Activated CD4-positive, alpha-beta T cell treated with anti-CD3 and anti-CD28 coated beads, Interleukin-2, amount 10 ng/mL, durations not matched to agents 7 days and 5 days (primary cell): ENCODE data around the gene CAPSL. TPM values are rescaled to one million over a fixed set of nuclear protein-coding genes. Genes with fewer than 3 reads are reported as not detected.
"Not testable (repeated sequence)": the region's sequence is repeated elsewhere in the genome, so short reads cannot be mapped to it uniquely, and the experiment has no call there.

ENCODE experiments used
- CTCF ChIA-PET: fragments of 350-600 bp; sonication (Branson Sonifier 250); formaldehyde crosslinking; loops from one replicate; lab custom pipeline; 2021; ENCODE audit warnings: antibody characterized with exemption; lab: Charles Lee
- POLR2A ChIA-PET: fragments of 350-600 bp; sonication (Branson Sonifier 250); formaldehyde crosslinking; loops from one replicate; lab custom pipeline; 2021; ENCODE audit warnings: antibody characterized with exemption; lab: Charles Lee
- DNase-seq: peaks from one replicate; pipeline ENCODE4 v3.0.0-alpha.2; 2020
- H3K27ac Mint-ChIP-seq: one replicate; pipeline ENCODE4 v1.8.0; 2021; ENCODE audit warnings: mild to moderate bottlenecking, moderate library complexity, mixed read lengths
- H3K27me3 Mint-ChIP-seq: one replicate; pipeline ENCODE4 v1.8.0; 2021; ENCODE audit warnings: mixed read lengths
- H3K36me3 Mint-ChIP-seq: one replicate; pipeline ENCODE4 v1.8.0; 2021; ENCODE audit warnings: low read depth, mixed read lengths
- H3K4me1 Mint-ChIP-seq: one replicate; pipeline ENCODE4 v1.8.0; 2021; ENCODE audit warnings: mixed read lengths
- H3K4me3 Mint-ChIP-seq: one replicate; pipeline ENCODE4 v1.8.0; 2021; ENCODE audit warnings: mild to moderate bottlenecking, moderate library complexity, mixed read lengths
- H3K9me3 Mint-ChIP-seq: one replicate; pipeline ENCODE4 v1.8.0; 2021; ENCODE audit warnings: mixed read lengths
- total RNA-seq, 2 experiments: library from RNA; stranded (reverse); gene quantifications; one replicate each; pipeline ENCODE4 v1.2.3, GENCODE V29; 2021

CAPSL gene
- total RNA-seq, 2 experiments from 2014 or later: not detected

DNA sequence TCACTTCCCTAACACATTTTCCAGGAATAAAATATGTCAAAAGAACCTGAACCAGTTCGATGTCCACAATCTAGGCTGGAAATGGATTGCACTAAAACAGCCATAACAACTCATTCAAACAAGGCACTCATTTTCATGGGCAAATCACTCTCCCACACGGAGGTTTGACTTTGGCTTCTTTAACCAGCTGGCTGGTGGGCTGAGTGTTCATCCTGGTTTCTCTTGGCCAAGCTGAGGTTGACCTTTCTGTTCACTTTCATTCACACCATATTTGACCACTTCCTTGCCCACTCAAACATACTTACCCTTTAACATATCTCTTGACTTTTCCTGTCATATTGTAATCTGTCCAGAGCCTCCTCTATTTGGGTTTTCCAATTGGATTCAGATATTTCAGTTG lies 76.3 kb downstream of the CAPSL start:
- Mint-ChIP-seq H3K27me3 (no peaks in the 10 kb centered on the region), H3K4me1 (peaks cover 63% of the 10 kb centered on the region), H3K9me3 (peaks cover 10% of the 10 kb centered on the region), H3K36me3 (peaks cover 91% of the 10 kb centered on the region), H3K4me3 (peak overlapping the region; percentile 88), H3K27ac (peak overlapping the region; percentile 89)
- ChIA-PET CTCF (interaction anchor here (0.9 to 2.3 kb wide), 6 partner anchors 11 to 245 kb away, joined by 3 to 10 read pairs (median 4); partner anchors contain the start of gene SPEF2), POLR2A (interaction anchor here (0.6 to 0.7 kb wide), 2 partner anchors 40 to 111 kb away, joined by 3 to 6 read pairs; no protein-coding TSS in a partner anchor)
- DNase-seq: no peak

DNA sequence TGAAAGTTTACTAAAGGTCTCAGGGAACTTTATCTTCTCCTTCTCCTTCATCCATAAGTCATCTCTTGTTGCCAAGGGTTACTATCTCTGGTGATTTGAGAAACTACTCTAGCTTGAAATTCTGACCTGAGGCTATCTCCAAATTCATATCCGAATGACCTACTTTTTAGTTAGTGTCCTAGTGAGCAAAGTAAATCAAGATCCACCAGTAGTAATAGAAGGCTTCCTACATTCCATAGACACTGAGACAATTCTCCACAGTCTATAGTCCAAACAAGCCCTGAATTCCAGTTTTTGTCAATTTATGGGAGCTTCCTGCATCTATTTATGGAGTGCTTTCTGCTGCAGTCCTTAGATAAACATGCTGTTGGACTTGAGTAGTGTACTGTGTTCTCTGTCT lies 76.7 kb downstream of the CAPSL start:
- H3K4me3 Mint-ChIP-seq: peak overlapping the region; percentile 88

DNA sequence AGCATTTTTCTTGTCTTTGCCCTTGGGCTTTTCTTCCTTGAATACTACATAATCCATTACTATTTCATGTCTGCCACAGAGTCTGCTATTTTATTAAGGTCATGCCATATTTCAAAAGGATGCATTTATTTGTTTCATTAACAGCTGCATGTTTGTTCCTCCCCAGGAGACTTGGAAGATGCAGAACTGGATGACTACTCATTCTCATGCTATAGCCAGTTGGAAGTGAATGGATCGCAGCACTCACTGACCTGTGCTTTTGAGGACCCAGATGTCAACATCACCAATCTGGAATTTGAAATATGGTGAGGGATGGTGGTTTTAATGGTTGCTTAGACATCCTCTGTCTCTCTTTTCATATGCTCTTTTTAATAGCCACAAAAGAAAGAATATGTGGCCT lies 77.7 kb downstream of the CAPSL start:
- peak overlapping the region; percentile 89 for H3K27ac Mint-ChIP-seq
- peaks cover 64% of the 10 kb centered on the region for H3K4me1 Mint-ChIP-seq
- ChIA-PET CTCF (interaction anchor here (0.7 to 1.9 kb wide), 3 partner anchors 9 to 353 kb away, joined by 3 to 4 read pairs (median 3); no protein-coding TSS in a partner anchor), POLR2A (no interaction called here)
- peaks cover 8% of the 10 kb centered on the region for H3K9me3 Mint-ChIP-seq
- peaks cover 87% of the 10 kb centered on the region for H3K36me3 Mint-ChIP-seq
- no peak for DNase-seq
- no peaks in the 10 kb centered on the region for H3K27me3 Mint-ChIP-seq
- H3K4me3 Mint-ChIP-seq: peak overlapping the region; percentile 88

More for the DNA sequence above, 76.7 kb downstream of the CAPSL start:
- Mint-ChIP-seq H3K36me3 (peaks cover 92% of the 10 kb centered on the region), H3K27me3 (no peaks in the 10 kb centered on the region), H3K27ac (peak overlapping the region; percentile 89), H3K9me3 (peaks cover 10% of the 10 kb centered on the region), H3K4me1 (peaks cover 63% of the 10 kb centered on the region)
- POLR2A ChIA-PET: interaction anchor here (0.7 kb wide), 1 partner anchor 41 kb away, joined by 3 read pairs; no protein-coding TSS in a partner anchor
- DNase-seq: no peak
- CTCF ChIA-PET: interaction anchor here (1.4 to 2.3 kb wide), 4 partner anchors 11 to 245 kb away, joined by 4 to 10 read pairs (median 4); partner anchors contain the start of gene SPEF2

DNA sequence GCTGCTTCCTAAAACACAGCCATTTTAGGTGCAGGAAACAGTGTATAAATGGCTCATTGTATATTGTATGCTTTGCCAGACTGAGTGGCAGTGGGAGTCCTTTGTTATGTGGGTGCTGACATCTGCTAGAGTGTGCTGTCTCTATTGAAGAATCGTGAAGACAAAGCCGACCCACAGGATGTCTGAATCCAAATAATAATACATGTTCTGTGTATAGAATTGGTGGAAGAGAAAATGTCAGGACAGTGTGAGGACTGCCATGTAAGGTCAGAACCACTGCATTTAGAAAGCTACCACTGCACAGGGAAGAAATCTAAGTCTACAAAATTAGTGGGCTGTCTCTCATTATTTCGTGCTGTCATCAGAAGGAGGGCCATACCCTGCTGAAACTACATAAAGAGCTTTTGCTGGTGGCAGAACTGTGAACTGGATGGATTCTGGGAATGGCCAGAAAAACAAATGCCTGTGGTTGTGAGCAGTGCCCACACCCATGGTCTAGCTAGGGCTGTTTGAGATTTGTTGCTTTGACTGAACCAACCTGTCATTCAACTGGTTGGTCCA lies 79.2 kb downstream of the CAPSL start:
- POLR2A ChIA-PET: interaction anchor here (0.6 to 1.1 kb wide), 4 partner anchors 23 to 65 kb away, joined by 3 to 8 read pairs (median 4); no protein-coding TSS in a partner anchor
- H3K36me3 Mint-ChIP-seq: peaks cover 73% of the 10 kb centered on the region

DNA sequence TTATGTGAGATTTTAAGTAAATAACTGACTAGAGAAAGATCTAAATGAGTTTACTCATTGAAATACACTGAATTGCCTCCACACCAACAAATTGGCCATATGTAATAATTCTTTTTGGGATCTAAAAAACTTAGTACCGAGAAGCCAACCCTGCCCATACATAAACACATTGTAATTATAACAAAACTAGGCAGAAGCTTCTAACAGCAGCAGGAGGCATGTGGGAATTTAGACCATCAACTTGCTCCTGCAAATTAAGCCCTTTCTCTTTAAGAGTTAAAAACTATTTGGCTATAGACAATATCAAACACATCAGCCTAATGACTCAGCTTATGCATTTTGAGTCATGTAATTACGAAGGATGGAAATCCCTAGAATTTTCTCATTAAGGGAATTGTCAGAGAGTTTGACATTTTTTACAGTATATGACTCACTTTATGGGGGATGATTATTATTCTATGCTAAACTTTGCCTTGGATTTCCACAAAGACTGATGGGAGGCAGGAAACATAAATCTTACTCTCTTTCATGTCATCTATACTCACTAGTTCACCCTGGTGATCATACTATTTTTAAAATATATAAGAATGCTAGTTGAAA lies 80.7 kb downstream of the CAPSL start:
- ChIA-PET POLR2A (interaction anchor here (1.6 kb wide), 1 partner anchor 77 kb away, joined by 6 read pairs; no protein-coding TSS in a partner anchor), CTCF (interaction anchor here (1.1 to 2.1 kb wide), 5 partner anchors 18 to 241 kb away, joined by 3 to 5 read pairs (median 4); no protein-coding TSS in a partner anchor)
- no peaks in the 10 kb centered on the region for H3K27me3 Mint-ChIP-seq
- H3K4me3 Mint-ChIP-seq: peak overlapping the region; percentile 88
- H3K36me3 Mint-ChIP-seq: peaks cover 58% of the 10 kb centered on the region
- H3K27ac Mint-ChIP-seq: peak overlapping the region; percentile 98
- H3K4me1 Mint-ChIP-seq: peaks cover 67% of the 10 kb centered on the region
- H3K9me3 Mint-ChIP-seq: no peaks in the 10 kb centered on the region
- DNase-seq: no peak

More for the DNA sequence above, 79.2 kb downstream of the CAPSL start:
- DNase-seq: peak; percentile 46
- CTCF ChIA-PET: interaction anchor here (0.5 to 1.5 kb wide), 10 partner anchors 11 to 242 kb away, joined by 3 to 4 read pairs (median 3); no protein-coding TSS in a partner anchor
- no peaks in the 10 kb centered on the region for H3K27me3 Mint-ChIP-seq
- peak overlapping the region; percentile 89 for H3K27ac Mint-ChIP-seq
- H3K4me1 Mint-ChIP-seq: peaks cover 66% of the 10 kb centered on the region
- H3K4me3 Mint-ChIP-seq: peak overlapping the region; percentile 88
- no peaks in the 10 kb centered on the region for H3K9me3 Mint-ChIP-seq

DNA sequence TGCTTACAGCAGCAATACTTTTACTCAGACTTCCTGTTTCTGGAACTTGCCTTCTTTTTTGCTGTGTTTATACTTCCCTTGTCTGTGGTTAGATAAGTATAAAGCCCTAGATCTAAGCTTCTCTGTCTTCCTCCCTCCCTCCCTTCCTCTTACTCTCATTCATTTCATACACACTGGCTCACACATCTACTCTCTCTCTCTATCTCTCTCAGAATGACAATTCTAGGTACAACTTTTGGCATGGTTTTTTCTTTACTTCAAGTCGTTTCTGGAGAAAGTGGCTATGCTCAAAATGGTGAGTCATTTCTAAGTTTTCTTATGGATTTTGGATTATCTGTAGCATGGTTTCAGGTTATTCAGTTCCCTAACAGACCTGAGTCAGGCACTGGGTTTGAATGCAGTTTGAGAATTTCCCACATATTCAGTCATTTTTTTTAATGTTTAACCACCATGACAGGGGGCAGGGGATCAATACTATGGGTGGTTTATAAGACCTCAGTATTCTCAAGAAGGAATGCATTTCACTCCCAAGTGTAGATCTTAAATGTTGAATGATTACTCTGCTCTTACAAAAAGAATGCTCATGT lies 81.6 kb downstream of the CAPSL start, which contains the start of gene IL7R:
Gene IL7R, plus strand, starts transcription at position 127 of the 587 bp plus-strand sequence. Its CDS starts 87 bp downstream, at position 214.
- H3K27ac Mint-ChIP-seq: peak within 1 kb of the TSS; percentile 98
- no peaks in the 10 kb centered on the region for H3K9me3 Mint-ChIP-seq
- H3K4me1 Mint-ChIP-seq: peaks cover 67% of the 10 kb centered on the region
- peak within 1 kb of the TSS; percentile 88 for H3K4me3 Mint-ChIP-seq
- POLR2A ChIA-PET: interaction anchor here (1.6 kb wide), 2 partner anchors 35 to 76 kb away, joined by 6 to 7 read pairs; no protein-coding TSS in a partner anchor
- H3K36me3 Mint-ChIP-seq: peaks cover 49% of the 10 kb centered on the region
- CTCF ChIA-PET: interaction anchor here (0.8 to 2.1 kb wide), 6 partner anchors 19 to 70 kb away, joined by 3 to 5 read pairs (median 4); no protein-coding TSS in a partner anchor
- peak; percentile 42 for DNase-seq
- no peaks in the 10 kb centered on the region for H3K27me3 Mint-ChIP-seq

DNA sequence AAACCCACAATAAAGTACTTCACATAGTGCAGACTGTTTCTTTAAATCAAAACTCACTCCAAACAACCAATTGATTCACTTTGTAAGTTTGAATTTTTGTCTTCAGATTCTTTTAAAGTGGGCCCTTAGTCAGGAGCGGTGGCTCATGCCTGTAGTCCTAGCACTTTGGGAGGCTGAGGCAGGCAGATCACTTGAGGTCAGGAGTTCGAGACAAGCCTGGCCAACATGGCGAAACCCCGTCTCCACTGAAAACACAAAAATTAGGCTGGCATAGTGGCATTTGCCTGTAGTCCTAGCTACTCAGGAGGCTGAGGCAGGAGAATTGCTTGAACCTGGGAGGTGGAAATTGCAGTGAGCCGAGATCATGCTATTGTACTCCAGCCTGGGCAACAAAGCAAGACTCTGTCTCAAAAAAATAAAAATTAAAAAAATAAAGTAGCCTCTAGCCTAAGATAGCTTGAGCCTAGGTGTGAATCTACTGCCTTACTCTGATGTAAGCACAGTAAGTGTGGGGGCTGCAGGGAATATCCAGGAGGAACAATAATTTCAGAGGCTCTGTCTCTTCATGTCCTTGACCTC lies 82.1 kb downstream of the CAPSL start:
- H3K27ac Mint-ChIP-seq: peak overlapping the region; percentile 98
- H3K27me3 Mint-ChIP-seq, DNase-seq, H3K9me3 Mint-ChIP-seq: not testable (repeated sequence)
- peak overlapping the region; percentile 88 for H3K4me3 Mint-ChIP-seq
- H3K36me3 Mint-ChIP-seq: peaks cover 43% of the 10 kb centered on the region
- ChIA-PET CTCF (interaction anchor here (0.8 to 2.1 kb wide), 6 partner anchors 19 to 71 kb away, joined by 3 to 5 read pairs (median 4); no protein-coding TSS in a partner anchor), POLR2A (interaction anchor here (1.0 to 1.6 kb wide), 4 partner anchors 25 to 76 kb away, joined by 3 to 7 read pairs (median 5); no protein-coding TSS in a partner anchor)
- H3K4me1 Mint-ChIP-seq: peaks cover 67% of the 10 kb centered on the region

DNA sequence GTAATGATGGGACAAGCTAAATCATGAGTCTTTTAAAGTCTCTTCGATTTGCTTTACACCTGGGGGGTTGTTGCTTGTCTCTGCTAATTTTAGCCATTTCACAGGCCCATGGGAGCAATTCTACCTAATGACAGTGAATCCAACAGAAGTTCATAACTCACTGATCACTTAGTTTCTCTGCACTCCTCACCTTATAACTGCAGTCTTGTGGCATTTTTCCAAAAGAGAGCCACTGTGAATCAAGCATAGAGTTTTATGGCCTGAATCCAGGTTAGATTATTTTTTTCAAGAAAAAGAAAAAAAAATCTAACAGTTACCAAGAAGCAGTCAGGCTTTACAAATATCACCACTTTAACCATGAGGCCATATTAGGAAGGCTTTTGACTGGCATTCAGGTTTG lies 83.2 kb downstream of the CAPSL start:
- H3K4me3 Mint-ChIP-seq: peak overlapping the region; percentile 78
- no peaks in the 10 kb centered on the region for H3K27me3 Mint-ChIP-seq
- DNase-seq: no peak
- peak overlapping the region; percentile 98 for H3K27ac Mint-ChIP-seq
- ChIA-PET POLR2A (interaction anchor here (0.9 to 1.9 kb wide), 4 partner anchors 24 to 70 kb away, joined by 3 to 8 read pairs (median 4); no protein-coding TSS in a partner anchor), CTCF (interaction anchor here (0.9 to 2.1 kb wide), 5 partner anchors 18 to 65 kb away, joined by 3 to 9 read pairs (median 3); no protein-coding TSS in a partner anchor)
- peaks cover 39% of the 10 kb centered on the region for H3K36me3 Mint-ChIP-seq
- peaks cover 4% of the 10 kb centered on the region for H3K9me3 Mint-ChIP-seq
- peaks cover 70% of the 10 kb centered on the region for H3K4me1 Mint-ChIP-seq

Other genes with a start within 250 kb of the CAPSL start
- 100 to 1,000 TPM; 451 to 533 TPM for gene IL7R, start 81.7 kb downstream of the CAPSL start, total RNA-seq
- not detected for gene UGT3A1, start 52.8 kb upstream of the CAPSL start, total RNA-seq
- gene UGT3A2, start 128.3 kb upstream of the CAPSL start, total RNA-seq: not detected
- 10 to 100 TPM; 12.9 to 16.9 TPM for gene LMBRD2, start 213.3 kb upstream of the CAPSL start, total RNA-seq
- 10 to 100 TPM; 43.1 to 43.9 TPM for gene SKP2, start 213.5 kb upstream of the CAPSL start, total RNA-seq